Embryonic facial prominence (tissue), 1 donor: ENCODE results near the gene GNPNAT1.

Experiments
- DNase-seq: peaks from one replicate; pipeline ENCODE4 v3.0.0-alpha.2; 2016; ENCODE audit errors: extremely low spot score

GNPNAT1 gene

DNA sequence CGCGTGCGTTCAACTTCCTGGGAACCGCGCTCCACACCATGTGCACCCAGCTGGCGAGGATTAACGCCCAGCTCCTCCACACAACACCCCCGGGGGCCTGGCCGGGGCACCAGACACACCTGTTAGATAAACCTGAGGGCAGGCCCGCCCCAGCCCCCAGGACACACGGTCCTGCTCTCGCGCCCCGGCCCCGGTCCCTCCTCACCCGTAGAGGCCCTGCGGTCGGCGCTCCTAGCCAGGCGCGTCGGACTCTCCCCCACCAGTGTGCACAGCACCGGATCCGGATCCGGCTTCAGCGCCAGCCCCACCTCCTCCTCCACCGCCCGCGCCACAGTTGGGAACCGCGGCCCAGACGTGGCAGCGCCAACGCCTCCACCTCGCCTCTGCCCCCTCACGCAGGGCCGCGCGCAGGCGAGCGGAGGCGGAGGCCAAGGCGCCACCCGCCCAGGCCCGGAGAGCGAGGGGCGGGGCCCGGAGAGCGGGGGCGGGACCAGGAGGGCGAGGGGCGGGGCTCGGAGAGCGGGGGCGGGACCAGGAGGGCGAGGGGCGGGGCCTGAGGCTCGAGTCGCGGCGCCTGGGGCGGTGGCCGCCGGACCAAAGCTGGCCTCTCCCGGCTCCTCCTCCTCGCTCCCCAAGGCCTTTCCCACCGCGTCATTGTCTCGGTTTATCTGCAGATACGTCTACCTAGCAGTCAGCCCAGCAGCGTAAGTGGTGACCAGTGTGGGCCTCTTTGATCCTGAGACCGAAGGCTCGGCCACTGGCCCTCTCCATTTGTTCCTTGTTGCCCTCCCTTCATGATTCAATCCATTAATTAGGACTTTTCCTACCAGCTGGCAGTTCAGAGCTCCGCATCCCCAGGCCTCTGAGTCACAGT is at the start of gene GNPNAT1:
GNPNAT1 (minus strand) TSS at position 385 of the 874 bp plus-strand sequence. CDS start 6,957 bp downstream, outside the sequence.
- DNase-seq = peak; percentile 54

DNA sequence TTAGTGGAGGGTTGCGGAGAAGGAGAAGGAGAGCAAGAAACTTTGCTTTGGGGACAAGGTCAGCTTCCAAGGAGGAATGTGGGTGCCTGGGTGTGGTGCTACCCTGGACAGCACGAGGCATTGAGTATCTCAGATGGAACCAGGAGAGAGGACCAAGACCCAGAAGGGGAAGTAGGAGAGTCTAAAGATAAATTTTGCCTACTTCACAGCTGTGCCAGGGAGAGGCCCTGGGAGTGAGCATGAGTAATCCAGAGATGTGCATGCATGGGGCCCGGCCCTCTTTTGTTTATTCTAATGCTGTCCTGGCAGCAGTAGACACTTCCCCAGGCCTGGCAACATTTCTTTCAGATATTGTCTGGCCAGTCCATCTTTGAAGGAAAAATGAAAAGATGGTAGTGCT is 49.5 kb upstream of the GNPNAT1 start:
- DNase-seq = no peak

DNA sequence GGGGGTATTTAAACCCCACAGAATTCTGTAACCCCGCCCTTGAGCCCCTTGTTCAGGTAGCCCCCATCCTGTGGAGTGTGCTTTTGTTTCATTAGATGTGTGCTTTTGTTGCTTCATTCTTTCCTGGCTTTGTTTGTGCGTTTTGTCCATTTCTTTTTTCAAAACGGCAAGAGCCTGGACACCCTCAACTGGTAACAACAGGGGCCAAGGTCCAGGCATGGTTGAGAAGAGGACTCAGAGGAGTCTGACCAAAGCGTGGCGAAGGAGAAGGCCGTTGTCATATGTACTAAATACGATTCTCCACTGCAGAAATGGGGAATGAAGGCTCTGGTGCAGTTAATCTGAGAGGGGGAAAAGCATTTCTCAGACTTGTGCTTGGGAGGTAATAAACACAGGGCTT is 46.0 kb upstream of the GNPNAT1 start:
- no peak for DNase-seq

DNA sequence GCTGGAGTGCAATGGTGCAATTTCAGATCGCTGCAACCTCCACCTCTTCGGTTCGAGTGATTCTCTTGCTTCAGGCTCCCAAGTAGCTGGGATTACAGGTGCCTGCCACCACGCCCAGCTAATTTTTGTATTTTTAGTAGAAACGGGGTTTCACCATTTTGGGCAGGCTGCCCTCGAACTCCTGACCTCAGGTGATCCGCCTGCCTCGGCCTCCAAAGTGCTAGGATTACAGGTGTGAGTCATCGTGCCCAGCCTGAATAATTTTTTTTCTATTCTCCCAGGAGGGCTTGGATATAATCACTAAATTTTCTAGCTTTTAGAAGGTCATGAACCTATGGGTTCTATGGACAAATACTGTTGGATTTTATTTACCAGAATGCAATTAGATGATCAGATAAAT is 44.7 kb upstream of the GNPNAT1 start:
- no peak for DNase-seq

- DNase-seq = no peak
Measured at GRCh38 chr14:52835122-52835903, 43.9 kb upstream of the GNPNAT1 start.

DNA sequence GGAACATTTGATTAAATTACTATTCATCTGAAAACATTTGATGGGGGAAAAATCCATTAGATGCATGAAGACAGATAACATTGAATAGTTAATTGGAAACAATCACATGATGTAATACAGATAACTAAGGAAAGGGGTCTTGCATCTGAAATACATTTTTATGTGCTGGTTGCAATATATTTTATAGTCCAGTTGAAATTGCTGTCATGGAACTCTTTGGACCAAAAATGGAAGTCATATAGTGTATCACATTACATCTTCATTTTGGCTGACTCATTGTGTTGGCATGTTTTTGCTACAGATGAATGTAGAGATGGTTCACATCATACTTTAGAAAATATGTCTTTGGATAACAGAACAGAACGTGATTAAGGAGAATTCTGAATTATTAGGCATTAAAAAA is 43.0 kb upstream of the GNPNAT1 start:
- DNase-seq = no peak

GRCh38 chr14:52833891-52834290 is 42.5 kb upstream of the GNPNAT1 start:
- DNase-seq = no peak

DNA sequence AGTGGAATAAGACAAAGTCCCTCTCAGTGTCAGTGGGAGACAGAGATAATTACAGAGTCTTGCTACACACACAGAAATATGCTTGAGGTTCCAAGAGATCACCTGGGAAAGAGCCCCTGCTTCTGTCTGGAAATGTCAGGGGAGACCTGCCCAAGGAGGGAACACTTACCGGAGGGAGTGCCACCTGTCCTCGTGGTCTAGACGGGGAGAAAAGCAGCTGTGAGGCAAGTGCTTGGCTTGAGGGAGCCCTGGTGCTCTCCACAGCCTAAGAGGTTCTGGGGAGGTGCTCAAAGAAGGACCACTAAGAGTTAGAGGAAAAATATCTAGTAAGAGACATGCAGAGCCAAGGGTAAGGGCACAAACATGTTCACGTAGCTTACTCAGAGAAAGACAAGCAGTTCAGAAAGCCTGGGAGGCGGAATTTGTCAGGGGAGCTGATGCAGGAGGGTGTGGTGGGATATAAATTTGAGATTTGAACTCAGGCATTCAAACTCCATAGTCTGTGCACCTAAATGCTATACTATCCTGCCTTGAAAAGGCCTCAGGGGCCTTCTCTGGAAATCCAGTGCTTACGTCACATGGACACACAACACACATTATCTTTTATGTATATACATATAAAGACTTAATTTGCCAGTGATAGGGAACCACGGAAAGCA is 38.2 kb upstream of the GNPNAT1 start:
- no peak for DNase-seq

- no peak for DNase-seq
Measured at GRCh38 chr14:52827426-52827825, 36.0 kb upstream of the GNPNAT1 start.

- no peak for DNase-seq
Measured at GRCh38 chr14:52825085-52825484, 33.7 kb upstream of the GNPNAT1 start.

DNA sequence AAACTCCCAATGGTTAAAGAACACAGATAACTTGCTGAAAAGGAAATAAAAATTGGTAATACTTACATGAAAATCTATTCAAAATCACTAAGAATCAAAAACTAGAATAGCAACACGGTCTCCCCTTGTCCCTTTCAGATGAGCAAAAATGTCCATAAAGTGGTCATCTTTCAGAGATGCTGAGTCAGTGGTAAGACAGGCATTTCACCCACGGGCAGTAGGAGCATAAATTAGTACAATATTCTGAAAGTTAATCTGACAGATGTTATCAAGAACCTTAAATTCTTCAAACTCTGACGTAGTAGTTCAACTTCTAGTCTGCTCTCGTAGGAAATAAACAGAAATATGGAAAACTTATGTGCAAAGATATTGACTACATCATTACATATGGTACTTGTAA is 33.1 kb upstream of the GNPNAT1 start:
- DNase-seq = no peak

DNA sequence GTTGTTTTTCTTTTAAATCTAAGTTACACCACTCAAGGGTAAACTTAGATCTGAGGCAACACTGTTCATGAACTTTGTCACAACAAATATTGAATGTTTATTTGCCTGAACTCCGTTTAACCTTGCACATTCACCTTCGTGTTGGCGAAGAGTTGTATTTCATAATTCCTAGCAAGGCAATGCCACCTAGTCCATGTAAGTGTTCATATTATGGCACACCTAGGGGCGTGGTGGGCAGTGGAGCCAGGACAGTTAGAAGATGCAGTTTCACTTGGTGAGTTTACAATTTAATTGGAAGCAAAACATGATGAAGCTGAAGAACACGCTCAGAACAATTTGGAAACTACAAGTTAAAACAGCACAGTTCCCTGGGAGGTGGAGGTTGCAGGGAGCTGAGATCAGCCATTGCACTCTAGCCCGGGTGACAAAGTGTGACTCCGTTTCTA is 30.4 kb upstream of the GNPNAT1 start:
- no peak for DNase-seq

- no peak for DNase-seq
Measured at GRCh38 chr14:52808101-52808500, 16.7 kb upstream of the GNPNAT1 start.

DNA sequence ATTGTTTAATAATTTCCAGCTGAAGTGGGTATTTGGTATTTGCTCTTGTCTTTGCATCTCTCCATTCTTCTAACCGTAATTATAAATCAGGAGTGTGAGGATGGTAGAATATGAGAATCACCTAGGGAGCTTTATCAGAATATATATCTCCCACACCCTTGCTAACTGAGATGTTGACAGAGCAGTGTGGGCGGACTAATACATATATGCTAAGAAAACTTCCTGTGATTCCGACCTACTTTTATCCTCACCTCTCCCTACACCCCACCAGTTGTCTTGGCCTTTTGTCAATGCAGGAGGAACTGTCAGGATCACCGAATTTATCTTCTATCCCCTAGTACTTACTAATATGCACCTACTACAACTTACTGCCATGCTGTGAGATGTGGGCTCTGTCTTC is 14.7 kb upstream of the GNPNAT1 start:
- DNase-seq = no peak

DNA sequence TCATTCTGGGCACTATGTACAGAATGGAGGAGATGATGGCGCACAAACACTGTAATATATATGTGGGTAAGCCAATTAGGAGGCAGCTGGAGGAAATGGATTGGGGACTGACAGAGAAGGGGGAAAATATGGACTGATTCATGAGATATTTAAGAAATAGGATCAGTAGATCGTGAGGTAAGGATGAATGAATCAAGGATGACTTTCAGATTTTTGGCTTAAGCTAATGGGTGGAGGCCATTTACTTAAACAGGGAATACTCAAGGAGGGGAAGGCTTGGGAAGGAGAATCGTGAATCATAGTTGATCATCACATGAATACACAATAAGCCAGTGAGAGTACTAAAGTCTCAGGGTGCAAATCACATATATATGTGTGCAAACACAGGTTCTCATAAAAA is 11.2 kb upstream of the GNPNAT1 start:
- DNase-seq = no peak

- DNase-seq = peak; percentile 33
Measured at GRCh38 chr14:52801014-52801712, 9.8 kb upstream of the GNPNAT1 start.

- DNase-seq = no peak
Measured at GRCh38 chr14:52798826-52799225, 7.4 kb upstream of the GNPNAT1 start.

GRCh38 chr14:52797653-52798052 is 6.2 kb upstream of the GNPNAT1 start:
- DNase-seq = no peak

- no peak for DNase-seq
Measured at GRCh38 chr14:52793061-52793460, 1.7 kb upstream of the GNPNAT1 start.

DNA sequence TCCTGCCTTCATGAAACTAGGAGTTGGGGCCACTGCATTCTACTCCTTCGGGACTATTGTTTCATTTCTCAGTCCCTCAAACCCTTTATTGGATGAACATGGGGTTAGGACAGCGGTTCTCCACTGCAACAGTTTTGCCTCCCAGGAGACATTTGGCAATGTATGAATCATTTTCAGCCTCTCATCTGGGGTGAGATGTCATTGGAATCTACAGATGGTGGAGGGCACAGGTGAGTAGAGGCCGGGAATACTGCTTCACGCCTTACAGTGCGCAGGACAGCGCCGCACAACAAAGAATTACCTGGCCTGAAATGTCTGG is 649 bp upstream of the GNPNAT1 start:
- DNase-seq = no peak

- DNase-seq = no peak
Measured at GRCh38 chr14:52790756-52791222, 618 bp downstream of the GNPNAT1 start.
